Ovary (tissue), 3 donors: ENCODE results near the gene AATK.

Source experiments
- EP300 ChIP-seq: sonication (generic); formaldehyde crosslinking; IDR thresholded peaks from one replicate; pipeline ENCODE4 v1.6.1; 2017; ENCODE audit warnings: antibody characterized with exemption
- POLR2A ChIP-seq: fragments of 450-650 bp; IDR thresholded peaks from one replicate; pipeline ENCODE4 v1.6.1; 2017; ENCODE audit warnings: antibody characterized with exemption, mild to moderate bottlenecking, moderate library complexity
- TF ChIP-seq, protein P1 (sequence below), 3 donors: fragments of 450-650 bp in 2 of 3; fragments of 200-600 bp in 1 of 3; IDR thresholded peaks; one replicate each; pipeline versions ENCODE4 v1.5.1 to v1.8.0; 2016 to 2022; ENCODE audit warnings: antibody characterized with exemption in 3 of 3, mild to moderate bottlenecking in 1 of 3
- donor health status: DM: no; HTN: no; CAD: no.

DNA sequence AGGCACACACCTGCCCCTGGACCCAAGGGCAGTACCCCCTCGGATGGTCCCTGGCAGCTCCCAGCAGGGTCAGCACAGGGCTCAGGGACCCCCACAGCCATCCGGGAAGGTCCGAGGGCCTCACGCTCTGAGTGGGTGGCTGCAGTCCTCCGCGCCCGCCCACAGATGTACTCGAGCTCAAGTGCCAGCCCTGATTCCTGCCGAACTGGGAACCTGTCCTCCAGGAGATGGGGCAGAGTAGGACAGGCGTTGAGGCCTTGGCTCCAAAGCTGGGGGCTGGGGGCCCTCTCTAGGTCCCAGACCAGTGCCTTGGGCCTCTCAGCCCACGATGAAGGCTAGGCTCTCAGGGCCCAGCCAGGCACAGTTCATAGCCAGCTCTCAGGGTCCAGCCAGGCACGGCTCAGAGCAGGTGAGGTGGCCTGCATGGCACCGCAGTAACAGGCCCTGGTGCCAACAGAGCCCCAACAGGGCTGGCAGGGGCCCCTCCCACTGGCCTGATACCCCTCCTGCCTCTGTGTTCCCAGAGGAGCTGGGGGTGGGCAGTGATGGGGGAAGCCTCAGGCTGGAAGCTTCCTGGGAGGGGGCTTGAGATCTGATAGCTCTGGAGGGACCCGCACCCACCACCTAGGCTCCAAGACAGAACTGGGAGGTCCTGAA lies 36.2 kb downstream of the AATK start:
- TF ChIP-seq EP300 (no peak), POLR2A (no peak)
- TF ChIP-seq, protein P1, sequence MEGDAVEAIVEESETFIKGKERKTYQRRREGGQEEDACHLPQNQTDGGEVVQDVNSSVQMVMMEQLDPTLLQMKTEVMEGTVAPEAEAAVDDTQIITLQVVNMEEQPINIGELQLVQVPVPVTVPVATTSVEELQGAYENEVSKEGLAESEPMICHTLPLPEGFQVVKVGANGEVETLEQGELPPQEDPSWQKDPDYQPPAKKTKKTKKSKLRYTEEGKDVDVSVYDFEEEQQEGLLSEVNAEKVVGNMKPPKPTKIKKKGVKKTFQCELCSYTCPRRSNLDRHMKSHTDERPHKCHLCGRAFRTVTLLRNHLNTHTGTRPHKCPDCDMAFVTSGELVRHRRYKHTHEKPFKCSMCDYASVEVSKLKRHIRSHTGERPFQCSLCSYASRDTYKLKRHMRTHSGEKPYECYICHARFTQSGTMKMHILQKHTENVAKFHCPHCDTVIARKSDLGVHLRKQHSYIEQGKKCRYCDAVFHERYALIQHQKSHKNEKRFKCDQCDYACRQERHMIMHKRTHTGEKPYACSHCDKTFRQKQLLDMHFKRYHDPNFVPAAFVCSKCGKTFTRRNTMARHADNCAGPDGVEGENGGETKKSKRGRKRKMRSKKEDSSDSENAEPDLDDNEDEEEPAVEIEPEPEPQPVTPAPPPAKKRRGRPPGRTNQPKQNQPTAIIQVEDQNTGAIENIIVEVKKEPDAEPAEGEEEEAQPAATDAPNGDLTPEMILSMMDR (IDR thresholded peaks at IDR 0.05) = no peak
